Fibroblast of lung (primary cell): ENCODE results near the gene SORBS1.

Source experiments
- EZH2 ChIP-seq: IDR thresholded peaks from 2 replicates; pipeline ENCODE4 v1.5.1; 2012; ENCODE audit warnings: low read length, control low read depth, mild to moderate bottlenecking; ENCODE audit errors: missing control alignments
- TF ChIP-seq, protein P1 (sequence below), 2 donors: IDR thresholded peaks in 1 of 2; conservative IDR thresholded peaks in 1 of 2; 1 replicate in 1 of 2; 2 replicates in 1 of 2; pipeline ENCODE4 v1.5.1; 2011 to 2012; ENCODE audit warnings: low read length in 2 of 2, control low read depth in 1 of 2, inconsistent platforms in 1 of 2, low read depth in 1 of 2, mild to moderate bottlenecking in 1 of 2

DNA sequence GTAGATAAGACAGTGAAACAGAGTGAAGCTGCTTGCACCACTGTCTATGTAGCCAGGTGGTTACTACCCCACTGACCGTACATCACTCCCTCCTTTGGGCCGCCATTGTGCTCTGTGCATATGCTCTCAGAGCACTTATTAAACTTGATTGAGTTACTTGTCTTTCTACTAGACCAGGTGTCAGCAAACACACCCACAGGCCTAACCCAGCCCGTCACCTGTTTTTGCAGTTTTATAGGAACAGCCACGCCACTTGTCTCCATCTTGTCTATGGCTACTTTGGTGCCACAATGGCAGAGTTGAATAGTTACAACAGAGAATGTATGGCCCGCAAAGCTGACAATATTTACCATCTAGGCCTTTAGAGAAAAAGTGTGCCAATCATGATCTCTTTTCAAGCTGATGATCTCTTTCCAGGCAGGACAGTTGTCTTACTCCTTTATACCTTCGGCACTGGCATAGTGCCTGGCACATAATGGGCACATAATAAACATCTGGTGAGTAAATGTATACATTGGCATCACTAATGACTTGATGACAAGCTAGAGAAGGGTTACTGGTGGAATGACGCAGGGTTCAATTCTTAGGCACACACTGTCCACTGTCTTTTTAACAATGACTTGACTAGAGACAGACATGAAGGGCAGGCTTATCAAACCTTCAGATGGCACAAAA, 36.7 kb downstream of the SORBS1 start:
- TF ChIP-seq, protein P1, sequence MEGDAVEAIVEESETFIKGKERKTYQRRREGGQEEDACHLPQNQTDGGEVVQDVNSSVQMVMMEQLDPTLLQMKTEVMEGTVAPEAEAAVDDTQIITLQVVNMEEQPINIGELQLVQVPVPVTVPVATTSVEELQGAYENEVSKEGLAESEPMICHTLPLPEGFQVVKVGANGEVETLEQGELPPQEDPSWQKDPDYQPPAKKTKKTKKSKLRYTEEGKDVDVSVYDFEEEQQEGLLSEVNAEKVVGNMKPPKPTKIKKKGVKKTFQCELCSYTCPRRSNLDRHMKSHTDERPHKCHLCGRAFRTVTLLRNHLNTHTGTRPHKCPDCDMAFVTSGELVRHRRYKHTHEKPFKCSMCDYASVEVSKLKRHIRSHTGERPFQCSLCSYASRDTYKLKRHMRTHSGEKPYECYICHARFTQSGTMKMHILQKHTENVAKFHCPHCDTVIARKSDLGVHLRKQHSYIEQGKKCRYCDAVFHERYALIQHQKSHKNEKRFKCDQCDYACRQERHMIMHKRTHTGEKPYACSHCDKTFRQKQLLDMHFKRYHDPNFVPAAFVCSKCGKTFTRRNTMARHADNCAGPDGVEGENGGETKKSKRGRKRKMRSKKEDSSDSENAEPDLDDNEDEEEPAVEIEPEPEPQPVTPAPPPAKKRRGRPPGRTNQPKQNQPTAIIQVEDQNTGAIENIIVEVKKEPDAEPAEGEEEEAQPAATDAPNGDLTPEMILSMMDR (conservative IDR thresholded peaks at IDR 0.05 in 1 of 2, IDR thresholded peaks at IDR 0.05 in 1 of 2; ENCODE audit: low read depth in 1 of 2, low read length in 2 of 2): no peak
- no peak for TF ChIP-seq EZH2
